ENCODE data around the gene COL13A1.

- peak in 1 of 4 donors; percentile 27 for TF ChIP-seq POLR2AphosphoS5 (IDR thresholded peaks at IDR 0.05)
- TF ChIP-seq, protein P1, sequence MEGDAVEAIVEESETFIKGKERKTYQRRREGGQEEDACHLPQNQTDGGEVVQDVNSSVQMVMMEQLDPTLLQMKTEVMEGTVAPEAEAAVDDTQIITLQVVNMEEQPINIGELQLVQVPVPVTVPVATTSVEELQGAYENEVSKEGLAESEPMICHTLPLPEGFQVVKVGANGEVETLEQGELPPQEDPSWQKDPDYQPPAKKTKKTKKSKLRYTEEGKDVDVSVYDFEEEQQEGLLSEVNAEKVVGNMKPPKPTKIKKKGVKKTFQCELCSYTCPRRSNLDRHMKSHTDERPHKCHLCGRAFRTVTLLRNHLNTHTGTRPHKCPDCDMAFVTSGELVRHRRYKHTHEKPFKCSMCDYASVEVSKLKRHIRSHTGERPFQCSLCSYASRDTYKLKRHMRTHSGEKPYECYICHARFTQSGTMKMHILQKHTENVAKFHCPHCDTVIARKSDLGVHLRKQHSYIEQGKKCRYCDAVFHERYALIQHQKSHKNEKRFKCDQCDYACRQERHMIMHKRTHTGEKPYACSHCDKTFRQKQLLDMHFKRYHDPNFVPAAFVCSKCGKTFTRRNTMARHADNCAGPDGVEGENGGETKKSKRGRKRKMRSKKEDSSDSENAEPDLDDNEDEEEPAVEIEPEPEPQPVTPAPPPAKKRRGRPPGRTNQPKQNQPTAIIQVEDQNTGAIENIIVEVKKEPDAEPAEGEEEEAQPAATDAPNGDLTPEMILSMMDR (IDR thresholded peaks at IDR 0.05) = no peak
These were observed 38.1 kb downstream of the COL13A1 start for GRCh38 chr10:69839696-69840345.
